Fibroblast of upper back skin (primary cell): ENCODE results near the gene GLYR1.

Experiments used
- DNase-seq: peaks from one replicate; pipeline ENCODE4 v3.0.0-alpha.2; 2013

The GLYR1 gene

DNA sequence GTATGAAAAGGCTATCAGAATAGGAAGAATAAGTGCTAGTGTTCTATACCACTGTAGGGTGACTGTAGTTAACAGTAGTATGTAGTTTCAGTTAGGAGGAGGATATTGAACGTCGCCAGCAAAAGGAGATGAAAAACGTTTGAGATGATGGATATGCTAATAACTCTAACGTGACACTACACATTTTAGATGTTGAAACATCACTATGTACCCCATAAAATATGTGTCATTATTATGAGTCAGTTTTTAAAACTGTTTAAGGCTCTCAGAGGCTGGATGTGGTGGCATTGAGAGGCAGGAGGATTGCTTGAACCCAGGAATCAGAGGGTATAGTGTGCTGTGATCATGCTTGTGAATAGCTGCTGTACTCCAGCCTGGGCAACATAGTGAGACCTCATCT lies 32.0 kb upstream of the GLYR1 start:
- DNase-seq, result peak; percentile 9

DNA sequence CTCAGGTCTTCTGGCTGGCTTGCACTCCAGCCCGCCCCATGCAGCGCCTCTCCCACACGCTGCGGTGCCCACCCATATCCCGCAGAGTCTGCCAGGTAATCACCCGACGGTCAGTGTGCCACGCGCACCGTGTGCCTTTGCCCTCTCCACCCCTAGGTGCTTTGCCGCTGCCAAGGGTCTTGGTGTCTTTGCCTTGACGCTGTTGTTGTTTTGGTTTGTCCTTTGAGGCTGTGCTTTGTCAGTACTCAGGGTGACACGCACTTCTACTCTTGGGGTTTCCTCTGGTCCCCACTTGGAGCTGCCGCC lies 30.2 kb upstream of the GLYR1 start:
- DNase-seq, result no peak

DNA sequence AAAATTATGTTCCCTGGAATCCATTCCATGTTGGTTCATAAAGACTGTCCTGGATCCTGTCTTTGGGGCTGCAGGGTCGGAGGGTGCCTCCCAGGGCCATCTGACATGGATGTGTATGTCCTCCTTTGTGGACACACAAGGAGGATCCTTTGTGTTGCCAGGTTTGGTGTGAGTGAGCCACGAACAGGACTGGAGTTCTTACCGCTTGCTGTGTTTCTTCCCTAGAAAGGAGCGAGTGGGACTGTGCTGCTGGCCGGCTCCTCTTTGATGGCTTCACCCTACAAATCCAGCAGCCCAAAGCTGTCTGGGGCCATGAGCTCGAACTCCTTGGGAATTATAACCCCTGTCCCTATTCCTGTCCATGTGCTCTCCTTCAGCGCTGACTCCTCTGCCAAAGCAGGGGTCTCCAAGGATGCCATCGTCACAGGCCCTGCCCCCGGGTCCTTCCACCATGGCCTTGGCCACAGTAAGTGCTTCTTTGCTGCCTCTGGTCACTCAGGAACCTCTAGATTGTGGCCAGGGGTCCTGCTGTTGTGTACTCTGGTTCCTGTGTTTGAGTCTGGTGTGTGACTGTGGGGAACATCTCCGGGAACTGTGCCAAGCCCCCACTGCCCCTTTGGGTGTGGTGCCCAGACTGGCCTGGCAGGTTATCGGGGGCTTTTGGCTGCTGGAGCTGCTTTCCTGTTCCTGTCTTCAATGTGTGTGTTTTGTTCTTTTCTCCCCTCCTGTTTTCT lies 29.7 kb upstream of the GLYR1 start:
- DNase-seq, result no peak

DNA sequence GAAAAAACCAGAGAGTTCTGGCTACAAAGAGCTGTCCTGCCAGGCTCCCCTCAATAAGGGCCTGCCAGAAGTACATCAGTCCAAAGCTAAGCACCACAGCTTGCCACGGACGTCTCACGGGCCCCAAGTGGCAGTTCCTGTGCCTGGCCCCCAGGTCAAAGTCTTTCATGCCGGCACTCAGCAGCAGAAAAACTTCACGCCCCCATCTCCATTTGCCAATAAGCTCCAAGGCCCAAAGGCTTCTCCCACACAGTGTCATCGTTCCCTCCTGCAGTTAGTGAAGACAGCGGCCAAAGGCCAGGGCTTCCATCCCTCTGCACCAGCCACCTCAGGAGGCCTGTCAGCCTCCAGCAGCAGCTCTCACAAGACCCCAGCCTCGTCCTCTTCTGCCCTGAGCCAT lies 27.6 kb upstream of the GLYR1 start:
- no peak for DNase-seq

DNA sequence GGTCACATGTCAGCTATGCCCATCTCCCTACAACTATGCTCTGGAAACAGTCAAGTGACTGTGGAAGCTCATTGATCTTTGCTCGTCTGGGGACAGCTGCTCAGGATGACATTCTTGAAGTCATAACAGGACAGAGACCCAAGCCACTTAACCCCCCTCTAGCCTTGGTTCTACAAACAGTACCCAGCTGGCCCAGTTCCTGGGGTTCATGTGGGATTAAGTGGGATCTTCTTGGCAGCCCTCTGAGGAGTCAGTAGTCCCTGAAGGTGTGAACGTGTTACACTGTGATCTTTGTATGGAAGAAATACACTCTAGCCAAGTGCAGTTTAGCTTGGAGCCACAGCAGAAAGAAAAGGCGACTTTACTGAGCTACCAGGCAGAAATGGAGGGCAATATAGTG lies 26.0 kb upstream of the GLYR1 start:
- DNase-seq, result no peak

DNA sequence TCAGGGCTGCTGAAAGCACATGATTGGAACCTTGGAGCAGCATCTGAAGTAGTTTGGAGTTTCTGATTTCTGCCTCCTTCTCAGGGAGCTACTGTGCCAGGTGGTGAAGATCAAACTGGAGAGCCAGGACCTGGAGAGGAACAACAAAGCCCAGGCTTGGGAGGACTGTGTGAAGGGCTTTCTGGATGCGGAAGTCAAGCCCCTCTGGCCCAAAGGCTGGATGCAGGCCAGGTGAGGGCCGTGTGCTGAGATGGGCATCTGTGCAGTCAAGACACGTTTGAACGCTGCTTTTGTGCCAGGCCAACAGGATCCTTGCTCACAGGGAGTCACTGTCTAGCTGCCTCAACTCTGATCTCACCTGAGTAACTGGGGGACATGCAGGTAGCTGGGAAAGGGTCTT lies 24.0 kb upstream of the GLYR1 start:
- no peak for DNase-seq

DNA sequence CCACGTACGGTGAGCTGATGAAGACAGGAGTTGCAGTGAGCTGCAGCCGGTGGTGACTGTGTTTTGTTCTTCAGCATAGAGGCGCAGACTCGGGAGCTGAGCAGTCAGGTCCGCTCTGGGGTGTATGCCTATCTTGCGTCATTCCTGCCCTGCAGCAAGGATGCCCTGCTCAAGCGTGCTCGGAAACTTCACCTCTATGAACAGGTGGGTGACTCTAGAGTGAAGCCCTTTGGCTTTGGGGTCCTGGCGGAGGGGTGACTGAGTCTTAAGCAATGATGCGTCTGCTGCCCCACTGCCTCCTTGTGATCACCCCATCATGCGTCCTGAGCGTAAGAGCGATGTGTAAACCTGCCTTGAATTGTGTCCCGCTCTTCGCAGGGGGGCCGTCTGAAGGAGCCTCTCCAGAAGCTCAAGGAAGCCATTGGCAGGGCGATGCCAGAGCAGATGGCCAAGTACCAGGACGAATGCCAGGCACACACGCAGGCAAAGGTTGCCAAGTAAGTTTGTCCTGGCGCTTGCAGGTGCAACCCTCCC lies 23.1 kb upstream of the GLYR1 start:
- no peak for DNase-seq

DNA sequence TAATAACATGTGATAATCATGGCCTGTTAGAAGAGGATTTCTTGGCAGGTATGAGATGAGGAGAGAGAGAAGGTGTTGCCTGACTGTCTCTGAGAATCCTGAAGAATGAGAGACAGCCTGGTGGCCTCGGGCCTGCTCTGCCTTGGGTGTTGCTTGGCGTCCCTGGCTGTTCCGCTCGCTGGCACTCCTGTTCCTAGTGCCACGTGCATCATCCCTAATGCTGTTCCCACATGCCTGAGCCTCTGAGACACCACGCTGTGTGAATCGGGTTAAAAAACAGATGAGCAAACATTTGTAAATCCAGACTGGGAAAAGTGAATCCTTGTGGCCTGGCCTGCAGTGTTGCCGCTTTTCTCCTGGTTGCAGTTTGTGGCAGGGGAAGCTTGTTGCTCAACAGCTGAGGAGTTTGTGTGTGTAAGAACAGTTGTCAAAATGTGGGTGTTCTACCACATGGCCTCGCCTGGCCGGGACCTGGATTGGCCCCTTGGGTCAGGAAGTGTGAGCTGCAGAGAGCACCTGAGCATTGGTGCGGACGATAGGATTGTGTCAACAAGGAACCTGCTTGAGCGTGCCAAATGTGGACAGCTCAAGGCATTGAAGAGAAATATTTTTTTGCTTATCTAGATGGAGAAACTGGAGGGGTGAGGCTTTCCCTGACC lies 22.2 kb upstream of the GLYR1 start:
- no peak for DNase-seq

DNA sequence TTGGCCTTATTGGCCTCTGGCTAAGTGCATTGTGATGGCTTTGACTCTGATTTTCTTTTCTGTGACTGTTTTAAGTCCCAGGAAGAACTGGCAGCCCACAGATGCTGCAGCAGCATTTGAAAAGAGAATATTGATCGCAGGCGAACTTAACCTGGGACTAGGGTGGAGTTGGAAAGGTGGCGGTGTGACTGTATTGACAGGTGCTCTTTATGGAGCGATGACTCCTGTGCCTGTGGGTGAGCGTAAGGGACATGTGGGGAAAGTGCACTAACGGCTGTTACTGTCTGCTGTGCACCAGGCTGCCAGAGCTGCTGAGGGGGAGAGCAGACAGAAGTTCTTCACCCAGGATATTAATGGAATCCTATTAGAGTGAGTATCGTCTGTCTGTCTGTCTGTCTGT lies 21.4 kb upstream of the GLYR1 start:
- DNase-seq, result no peak

DNA sequence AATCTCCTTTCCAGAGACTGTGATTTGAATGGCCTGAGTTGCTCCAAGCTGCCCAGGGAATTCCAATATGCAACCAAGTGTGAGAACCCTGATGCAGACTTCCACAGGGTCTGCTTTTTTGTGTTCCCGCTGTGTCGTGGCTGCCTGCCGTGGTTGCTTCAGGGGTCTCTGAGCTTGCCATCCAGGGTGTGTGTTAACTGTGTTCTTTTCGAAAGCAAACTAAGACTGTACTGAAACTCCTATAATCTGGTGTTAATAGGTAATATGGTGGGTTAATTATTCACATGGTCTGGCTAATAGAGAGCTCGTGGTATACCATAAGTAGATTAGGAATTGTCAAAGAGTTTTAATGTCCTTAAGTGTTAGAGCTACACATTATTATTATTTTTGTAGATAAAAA lies 20.9 kb upstream of the GLYR1 start:
- no peak for DNase-seq

DNA sequence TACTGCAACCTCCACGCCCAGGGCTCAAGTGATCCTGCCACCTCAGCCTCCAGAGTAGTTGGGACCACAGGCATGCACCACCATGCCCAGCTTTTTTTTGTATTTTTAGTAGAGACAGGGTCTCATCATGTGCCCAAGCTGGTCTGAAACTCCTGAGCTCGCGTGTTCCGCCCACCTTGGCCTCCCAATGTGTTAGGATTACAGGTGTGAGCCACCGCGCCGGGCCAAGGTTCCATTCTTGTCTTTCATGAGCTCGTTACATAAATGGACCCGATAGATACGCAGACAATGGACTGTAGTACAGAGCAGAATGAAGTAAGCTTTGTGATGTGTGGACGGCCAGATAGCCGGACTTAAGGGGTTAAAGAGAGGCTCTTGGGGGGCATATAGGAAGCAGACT lies 19.5 kb upstream of the GLYR1 start:
- no peak for DNase-seq

DNA sequence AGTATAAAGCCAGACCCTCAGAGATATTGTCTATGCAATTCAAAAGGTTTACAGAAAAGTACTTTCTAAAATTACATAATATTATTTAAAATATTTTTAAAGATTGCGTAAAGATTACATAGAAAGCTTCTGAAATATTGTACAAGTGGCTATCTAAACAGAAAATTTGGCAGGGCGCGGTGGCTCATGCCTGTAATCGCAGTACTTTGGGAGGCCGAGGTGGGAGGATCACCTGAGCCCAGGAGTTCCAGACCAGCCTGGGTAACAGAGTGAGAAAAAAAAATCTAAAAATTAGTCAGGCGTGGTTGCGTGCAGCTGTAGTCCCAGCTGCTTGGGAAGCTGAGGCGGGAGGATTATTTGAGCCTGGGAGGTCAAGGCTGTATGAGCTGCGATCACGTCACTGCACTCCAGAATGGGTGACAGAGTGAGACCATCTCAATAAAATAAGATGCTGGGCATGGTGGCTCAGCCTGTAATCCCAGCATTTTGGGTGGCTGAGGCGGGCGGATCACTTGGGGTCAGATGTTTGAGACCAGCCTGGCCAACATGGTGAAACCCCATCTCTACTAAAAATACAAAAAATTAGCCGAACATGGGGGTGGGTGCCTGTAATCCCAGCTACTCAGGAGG lies 18.3 kb upstream of the GLYR1 start:
- no peak for DNase-seq

DNA sequence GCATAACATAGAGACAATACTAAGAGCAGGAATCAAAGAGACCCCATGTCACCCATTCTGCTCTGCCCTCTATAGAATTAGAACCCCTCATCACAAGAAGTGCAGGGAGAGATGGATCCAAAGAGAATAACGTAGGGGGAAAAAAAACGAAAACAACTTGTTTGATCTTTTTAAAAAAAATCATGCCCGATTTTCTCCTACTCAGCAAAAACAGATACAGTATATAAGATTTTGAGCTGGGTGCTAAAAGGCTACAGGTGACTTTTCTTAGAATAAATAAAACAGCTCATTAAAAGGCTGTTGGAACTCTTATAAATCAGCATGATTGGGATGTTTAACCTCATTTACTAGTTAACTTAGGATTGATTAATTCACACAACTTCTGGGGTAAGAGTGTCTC lies 17.6 kb upstream of the GLYR1 start:
- DNase-seq, result no peak

DNA sequence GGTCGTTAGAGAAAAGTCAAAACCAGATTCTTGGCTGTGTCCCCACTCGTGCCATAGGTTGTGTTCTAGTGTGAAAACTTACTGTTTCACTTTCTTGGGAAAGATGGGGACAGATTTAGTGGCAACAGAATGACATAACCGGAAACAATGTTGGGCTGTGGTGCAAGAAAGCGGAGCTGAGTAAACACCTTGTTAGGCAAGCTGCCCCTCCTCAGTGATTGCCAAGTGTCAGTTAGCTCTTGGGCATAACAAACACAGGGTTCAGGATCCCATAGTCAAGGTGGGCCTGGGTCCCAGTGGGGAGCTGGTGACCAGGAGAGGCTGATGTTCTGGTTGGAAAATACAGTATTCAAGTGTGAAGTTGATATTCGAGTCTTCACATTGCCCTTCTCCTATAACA lies 15.6 kb upstream of the GLYR1 start:
- no peak for DNase-seq

DNA sequence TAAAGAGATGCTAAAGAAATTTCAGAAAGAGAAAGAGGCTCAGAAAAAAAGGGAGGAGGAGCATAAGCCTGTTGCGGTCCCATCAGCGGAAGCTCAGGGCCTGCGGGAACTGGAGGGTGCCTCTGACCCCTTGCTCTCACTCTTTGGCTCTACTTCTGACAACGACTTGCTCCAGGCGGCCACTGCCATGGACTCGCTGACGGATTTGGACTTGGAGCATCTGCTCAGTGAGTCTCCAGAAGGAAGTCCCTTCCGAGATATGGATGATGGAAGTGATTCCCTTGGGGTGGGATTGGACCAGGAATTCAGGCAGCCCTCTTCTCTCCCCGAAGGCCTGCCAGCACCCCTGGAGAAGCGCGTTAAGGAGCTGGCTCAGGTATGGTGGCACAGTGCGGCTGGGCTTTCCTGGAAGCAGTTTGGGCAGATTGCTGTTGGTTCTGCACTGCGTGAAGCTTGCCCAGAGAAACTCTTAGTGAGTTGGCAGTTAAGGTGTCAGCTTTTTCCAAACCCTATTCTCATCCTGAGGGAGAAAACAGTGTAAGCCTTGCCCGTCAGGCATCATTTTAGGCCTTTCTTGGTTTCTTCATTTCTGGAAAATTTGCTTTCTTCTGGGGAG lies 13.7 kb upstream of the GLYR1 start:
- no peak for DNase-seq

DNA sequence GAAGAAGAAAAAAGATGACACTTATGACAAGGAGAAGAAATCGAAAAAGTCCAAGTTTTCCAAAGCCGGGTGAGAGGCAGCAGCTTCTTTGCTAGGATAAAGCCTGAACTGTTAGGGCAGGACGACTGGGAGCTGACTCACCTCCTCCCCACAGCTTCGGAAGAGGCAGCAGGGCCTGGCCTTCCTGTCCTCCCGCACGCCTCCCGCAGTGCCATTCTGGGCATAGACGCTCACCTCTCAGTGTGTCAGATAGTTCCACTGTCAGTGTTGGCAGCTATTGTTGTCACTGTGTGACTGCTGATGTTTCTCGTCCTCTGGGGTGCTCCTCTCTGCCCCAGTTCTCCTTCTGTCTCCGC lies 12.8 kb upstream of the GLYR1 start:
- DNase-seq, result no peak

DNA sequence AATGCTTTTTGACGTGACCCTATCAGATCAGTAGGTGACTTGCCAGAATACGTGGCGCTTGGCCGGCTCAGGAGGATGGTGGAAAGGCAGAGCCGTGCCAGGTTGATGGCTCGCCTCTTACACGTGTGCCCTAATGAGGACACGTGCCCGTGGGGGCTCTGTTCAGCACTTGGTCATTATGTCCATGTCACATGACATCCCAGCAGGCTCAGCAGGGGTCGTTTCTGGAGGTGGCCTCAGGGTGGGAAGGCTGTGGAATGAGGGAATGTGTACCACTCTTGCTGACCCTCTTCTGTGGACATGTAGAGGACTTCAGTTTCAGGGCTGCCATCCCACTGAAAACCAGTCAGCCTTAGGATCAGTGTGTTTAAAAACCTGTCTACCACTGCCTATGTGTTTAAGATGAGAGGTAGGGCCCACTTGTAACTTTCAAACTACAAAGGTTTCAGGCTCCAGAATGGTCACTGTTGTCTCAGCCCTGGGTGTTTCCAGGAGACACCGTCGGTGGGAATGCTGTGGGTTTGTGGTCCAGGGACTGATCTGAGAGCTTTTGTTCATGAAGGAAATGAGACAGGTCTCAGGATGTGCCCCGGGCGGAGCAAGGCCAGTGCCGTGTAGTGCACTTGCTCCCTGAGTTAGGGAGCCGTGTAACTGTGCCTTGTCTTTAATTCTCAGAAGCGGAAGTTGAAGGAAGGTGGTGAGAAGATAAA lies 12.3 kb upstream of the GLYR1 start:
- DNase-seq, result no peak

DNA sequence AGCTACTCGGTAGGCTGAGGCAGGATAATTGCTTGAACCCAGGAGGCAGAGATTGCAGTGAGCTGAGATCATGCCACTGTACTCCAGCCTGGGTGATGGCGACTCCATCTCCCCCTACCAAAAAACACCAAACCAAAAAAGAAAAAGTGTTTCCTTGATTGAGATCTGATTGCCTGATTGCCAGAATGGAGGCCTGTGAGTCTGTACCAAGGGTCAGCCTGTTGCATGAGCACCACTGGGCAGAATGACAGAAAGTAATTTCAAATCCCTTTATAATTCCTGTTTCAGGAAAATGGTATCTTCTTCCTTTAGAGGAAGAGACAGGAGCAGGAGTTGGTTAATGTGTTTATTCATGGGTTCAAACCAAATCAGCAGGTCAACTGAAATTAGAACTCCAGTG lies 8.7 kb upstream of the GLYR1 start:
- no peak for DNase-seq

DNA sequence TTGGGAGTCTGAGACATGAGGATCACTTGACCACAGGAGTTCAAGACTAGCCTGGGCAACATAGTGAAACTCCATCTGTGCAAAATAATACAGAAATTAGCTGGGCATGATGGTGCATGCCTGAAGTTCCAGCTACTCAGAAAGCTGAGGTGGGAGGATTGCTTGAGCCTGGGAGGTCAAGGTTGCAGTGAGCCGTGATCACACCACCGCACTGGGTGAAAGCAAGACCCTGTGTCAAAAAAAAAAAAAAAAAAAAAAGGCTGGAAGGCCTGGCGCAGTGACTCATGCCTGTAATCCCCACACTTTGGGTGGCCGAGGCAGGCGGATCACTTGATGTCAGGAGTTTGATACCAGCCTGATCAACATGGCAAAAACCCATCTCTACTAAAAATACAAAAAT lies 8.3 kb upstream of the GLYR1 start:
- DNase-seq, result no peak

DNA sequence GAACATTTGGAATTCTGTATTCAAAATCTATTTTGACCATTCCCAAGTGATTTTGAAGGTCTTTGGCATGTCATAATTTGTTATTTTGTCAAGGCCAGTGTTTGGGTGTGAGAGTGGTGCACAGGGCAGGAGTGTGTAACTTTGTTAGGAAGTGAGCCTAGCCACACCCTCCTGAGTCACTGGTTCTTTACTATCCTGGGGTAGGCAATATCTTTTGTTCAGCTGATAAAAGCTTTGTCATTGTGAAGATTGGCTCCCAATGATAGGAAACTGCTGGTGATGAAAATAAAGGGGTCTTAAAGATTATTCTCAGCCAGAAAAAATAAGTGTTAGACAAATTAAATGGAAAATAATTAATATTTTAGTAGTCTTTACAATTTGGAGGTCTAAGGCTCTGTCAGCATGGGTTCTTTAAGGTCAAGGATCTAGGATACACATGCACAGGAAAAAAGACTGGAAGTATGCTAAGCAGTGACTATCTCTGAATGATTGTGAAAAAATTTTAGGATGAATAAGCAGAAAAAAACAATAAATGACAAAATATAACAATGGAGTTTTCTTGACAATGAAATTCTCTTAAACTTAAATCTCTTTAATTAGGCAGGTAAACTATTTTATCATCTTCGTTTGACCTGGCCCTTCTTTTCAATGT lies 5.3 kb upstream of the GLYR1 start:
- DNase-seq, result peak; percentile 2

DNA sequence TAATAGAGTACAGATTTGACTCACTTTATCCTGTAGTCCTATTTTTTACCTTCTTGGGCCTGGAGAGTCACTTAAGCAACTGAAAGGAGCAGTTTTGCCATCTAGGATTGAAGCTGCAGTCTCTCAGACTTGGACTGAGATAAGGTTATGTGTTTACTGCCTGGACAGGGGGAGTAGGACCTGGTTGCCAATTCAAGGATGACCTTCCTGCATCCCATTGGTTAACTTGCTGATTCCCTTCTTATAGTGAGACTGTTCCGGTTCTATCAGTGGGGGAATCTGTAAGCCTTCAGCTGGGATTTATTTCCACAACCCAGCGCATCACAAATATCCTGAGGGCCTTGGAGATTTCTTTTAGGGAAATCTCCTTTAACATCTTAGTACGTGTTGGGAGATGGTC lies 3.1 kb upstream of the GLYR1 start:
- no peak for DNase-seq

DNA sequence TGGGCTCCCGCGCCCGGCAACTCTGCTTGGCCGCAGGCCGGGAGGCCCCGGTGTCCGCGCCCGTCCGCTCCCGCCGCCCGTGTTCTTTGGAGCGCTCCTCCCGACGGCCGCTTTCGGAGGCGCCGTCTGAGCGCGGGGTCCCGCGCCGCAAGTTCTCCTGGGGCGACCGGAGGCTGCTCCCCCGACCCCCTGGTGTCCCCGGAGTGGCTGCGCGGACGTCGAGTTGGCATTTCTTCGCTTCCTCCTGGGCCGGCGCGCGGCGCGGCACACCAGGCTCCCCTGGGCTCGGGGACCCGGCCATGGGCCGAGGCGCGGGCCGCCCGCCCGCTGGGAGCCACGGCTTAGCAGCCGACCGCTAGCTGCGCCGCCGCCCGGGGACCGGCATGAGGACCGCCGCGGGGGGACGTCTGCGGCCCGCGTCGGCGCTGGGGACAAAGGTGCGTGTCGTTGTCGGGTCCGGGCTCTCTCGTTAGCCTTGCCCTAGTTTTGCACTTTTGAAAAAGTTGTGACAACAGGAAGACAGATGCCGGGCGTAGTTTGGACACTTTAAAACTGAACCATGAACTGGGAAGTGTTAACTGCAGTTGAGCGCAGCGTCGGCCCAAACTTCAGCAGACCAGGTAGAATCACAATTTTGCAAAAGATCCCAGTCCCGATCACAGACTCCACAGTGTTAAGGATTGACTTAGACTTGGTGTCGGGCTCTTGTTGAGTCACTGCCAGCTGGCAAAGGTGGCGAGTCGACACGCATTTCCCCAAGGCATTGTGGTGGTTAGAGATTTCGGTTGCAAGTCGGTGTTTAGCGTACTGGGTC lies 893 bp upstream of the GLYR1 start:
- DNase-seq, result peak; percentile 55
